Frontal cortex (tissue), 4 donors: Measurements from ENCODE around the gene SGCD. TPM values are rescaled to one million over a fixed set of nuclear protein-coding genes. Genes with fewer than 3 reads are reported as not detected.

Source experiments
- DNase-seq, 2 donors: peaks; one replicate each; pipeline ENCODE4 v3.0.0; 2012; ENCODE audit warnings: low spot score in 2 of 2
- FAIRE-seq: peaks from 2 replicates; lab custom pipeline; 2012; peaks lifted over from hg19 to GRCh38; lab: Jason Lieb, UNC
- total RNA-seq: library from RNA; depleted of rRNA; stranded (reverse); fragments of >200 nt; gene quantifications from one replicate; pipeline ENCODE4 v1.2.3, GENCODE V29; 2014
- donor health status: control.
- donor health status: control.
- donor health status: control.

The SGCD gene
- total RNA-seq, 1 donor from 2014 or later, result 3.3 TPM

GRCh38 chr5:156356238-156356637 is 29.3 kb downstream of the SGCD start:
- DNase-seq (no peak), FAIRE-seq (no peak)

DNA sequence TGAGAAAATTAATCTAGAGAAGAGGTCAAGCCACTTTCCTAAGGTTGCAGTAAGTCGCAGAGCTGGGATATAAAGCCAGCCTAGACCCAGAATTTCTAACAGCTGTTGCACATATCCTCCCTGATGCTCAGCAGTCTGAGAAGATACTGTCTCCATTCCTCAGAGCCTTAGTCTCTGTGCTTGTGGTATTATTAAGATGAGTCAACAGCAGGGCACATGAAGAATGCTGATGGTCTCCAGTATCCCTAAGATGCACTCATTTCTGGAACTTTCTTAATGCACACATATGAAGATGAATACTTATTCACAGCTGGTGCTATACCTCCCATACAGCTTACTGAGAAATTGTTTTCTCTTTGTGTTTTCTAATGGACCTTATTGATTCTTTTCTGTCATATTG is 32.5 kb downstream of the SGCD start:
- FAIRE-seq (no peak), DNase-seq (no peak)

- no peak for DNase-seq
- FAIRE-seq, result no peak
Observed at GRCh38 chr5:156361436-156362109, 34.6 kb downstream of the SGCD start.

- no peak for FAIRE-seq
- DNase-seq, result no peak
Observed at GRCh38 chr5:156363861-156364260, 36.9 kb downstream of the SGCD start.

DNA sequence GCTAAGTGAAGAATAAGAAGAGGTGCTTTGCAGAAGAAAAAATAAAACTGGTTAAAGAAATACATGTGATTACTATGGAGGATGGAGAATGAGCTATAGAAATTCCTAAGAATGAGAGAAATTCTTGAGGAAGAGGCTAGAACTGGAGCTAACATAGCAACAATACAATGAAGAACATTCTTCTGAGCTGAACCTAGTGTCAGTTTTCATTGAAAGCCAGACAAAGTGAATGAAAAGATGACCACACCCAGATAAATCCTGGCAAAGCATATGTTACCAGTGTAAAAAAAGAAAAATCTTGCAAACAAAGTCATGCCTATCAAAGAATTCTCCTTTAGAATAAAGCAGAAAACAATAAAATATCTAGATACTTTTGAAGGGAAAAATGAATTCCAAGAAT is 39.6 kb downstream of the SGCD start:
- DNase-seq (no peak), FAIRE-seq (no peak)

- FAIRE-seq, result no peak
- DNase-seq, result no peak
Observed at GRCh38 chr5:156367597-156367996, 40.6 kb downstream of the SGCD start.

DNA sequence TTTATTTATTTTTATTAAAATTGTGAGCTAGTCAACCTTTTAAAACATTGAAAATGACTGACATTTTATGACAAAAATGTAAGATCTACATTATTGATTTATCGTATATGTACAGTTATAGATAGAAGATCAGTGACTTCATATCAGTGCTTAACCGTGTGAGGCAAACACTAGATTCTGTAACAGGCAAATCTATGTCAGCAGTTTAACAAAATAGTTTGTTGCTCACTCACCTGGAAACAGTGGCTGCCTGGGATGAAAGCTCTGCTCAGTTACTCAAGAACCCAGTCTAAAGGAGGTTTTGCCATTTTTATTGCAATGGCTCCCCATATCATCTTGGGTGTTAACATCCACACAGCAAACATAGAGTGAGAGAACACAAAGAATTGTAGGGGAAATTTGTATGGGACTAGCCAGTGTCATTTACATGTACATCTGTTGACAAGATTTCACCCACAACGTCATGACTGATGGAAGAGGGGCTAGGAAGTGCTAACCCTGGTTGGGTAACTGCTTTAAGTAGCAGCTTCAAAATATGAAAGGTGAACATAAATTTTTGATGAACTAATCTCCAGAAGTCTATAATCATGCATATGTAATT is 49.0 kb downstream of the SGCD start:
- DNase-seq, result no peak
- no peak for FAIRE-seq

DNA sequence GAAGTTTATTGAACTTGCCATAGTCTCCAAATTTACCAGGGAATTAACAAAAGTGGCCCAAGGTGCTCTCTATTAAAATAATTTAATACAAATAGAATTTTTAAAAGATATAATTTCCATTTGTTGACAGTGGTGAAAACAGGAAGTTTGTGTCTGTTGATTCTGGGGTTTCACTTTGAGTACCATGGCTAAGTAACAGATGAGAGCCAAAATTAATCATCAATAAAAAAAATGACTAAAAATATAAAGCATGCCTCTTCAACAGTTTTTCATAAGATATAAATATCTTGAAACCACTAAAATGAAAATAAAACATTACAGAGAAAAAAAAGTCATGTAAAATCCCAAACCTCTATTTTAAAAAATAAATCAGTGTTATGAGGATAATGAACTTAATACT is 49.8 kb downstream of the SGCD start:
- FAIRE-seq (peak; percentile 66), DNase-seq (no peak)

- DNase-seq, result no peak
- FAIRE-seq, result no peak
Observed at GRCh38 chr5:156378159-156378558, 51.2 kb downstream of the SGCD start.

DNA sequence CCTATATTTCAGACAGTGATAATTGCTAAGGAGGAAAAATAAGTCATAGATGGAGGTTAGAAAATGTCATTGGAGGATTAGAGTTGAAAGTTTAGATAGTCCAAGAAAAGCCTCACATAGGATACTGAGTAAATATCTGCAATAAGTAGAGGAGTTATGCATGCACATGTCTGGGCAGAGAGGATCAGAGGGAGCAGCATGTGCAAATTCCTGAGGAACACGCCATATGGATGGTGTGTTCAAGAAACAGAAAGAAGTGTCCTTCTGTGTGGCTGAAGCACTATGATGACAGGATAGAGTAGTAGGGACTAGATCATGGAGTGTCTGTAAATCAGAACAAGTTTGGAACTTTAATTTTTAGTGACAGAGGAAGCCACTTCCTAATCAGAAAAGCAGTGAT is 52.2 kb downstream of the SGCD start:
- FAIRE-seq, result no peak
- DNase-seq, result no peak

- DNase-seq, result no peak
- FAIRE-seq, result no peak
Observed at GRCh38 chr5:156380848-156381247, 53.9 kb downstream of the SGCD start.

GRCh38 chr5:156383510-156384265 is 56.7 kb downstream of the SGCD start:
- no peak for DNase-seq
- no peak for FAIRE-seq

DNA sequence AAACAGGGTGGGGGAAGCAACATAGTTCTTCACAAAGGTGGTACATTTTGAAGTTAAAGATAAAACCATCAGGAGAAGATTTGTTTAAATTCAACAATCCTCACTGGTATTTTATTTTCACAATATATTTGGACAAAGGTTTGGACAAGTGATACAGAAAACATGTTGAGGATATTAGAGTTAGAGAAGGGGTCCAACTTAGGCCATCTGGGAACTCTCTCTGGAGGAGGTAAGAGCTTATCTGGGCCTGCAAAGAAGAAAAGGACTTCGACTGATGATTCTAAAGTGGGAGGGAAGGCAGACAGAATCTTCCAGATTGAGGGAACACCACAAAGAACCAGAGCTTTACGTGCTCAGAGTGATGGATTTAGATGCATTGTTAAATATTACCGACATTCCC is 58.5 kb downstream of the SGCD start:
- DNase-seq (no peak), FAIRE-seq (no peak)

DNA sequence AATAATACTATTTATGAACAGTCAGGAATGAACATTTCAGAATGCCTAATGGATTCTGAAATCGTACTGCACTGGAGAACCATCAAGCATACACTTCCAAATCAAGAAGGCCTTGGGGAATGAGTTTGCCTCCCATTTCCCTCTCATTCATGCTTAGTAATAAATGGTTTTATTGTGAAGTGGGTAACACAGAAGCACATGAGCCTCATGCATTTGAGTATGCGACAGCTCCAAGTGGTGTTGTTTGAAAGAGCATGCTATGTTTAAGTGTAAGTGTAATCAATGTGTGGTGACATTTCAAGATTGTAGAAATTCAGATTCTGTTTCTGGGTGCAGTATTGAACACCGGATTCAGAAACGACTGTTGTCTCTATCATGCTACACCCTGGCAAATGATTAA is 60.0 kb downstream of the SGCD start:
- FAIRE-seq (no peak), DNase-seq (no peak)

- DNase-seq (no peak), FAIRE-seq (no peak)
Observed at GRCh38 chr5:156387391-156387790, 60.4 kb downstream of the SGCD start.

- no peak for FAIRE-seq
- no peak for DNase-seq
Observed at GRCh38 chr5:156388233-156388632, 61.3 kb downstream of the SGCD start.

DNA sequence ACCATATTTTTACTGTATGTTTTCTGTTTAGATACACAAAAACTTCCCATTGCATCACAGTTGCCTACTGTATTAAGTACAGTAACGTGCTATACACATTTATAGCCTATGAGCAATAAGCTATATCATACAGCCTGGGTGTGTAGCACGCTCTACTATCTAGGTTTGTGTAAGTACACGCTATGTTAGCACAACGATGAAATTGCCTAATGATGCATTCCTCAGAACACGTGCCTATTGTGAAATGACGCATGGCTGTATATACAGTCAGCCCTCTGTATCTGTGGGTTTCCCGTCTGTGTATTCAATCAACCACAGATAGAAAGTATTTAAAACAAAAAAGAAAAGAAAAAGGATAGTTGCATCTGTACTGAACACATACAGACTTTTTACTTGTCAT is 64.2 kb downstream of the SGCD start:
- FAIRE-seq (no peak), DNase-seq (no peak)

DNA sequence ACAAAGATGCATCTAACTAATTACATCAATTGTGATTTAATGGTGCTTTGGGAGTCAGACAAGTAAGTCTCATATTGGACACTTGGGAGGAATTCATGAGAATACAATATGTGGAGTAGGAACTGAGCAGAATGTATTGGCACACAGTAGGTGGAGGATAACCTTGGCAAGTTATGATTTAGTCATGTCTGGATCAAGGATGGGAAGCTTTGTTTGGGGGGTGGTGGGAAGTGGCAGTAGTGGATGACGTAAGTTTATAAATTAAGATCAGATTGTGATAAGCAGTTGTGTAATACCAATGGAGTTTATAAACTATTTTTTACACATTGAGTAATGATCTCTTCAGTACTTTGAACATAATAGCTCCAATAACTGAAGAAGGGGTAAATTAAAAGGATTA is 67.0 kb downstream of the SGCD start:
- DNase-seq (no peak), FAIRE-seq (no peak)

DNA sequence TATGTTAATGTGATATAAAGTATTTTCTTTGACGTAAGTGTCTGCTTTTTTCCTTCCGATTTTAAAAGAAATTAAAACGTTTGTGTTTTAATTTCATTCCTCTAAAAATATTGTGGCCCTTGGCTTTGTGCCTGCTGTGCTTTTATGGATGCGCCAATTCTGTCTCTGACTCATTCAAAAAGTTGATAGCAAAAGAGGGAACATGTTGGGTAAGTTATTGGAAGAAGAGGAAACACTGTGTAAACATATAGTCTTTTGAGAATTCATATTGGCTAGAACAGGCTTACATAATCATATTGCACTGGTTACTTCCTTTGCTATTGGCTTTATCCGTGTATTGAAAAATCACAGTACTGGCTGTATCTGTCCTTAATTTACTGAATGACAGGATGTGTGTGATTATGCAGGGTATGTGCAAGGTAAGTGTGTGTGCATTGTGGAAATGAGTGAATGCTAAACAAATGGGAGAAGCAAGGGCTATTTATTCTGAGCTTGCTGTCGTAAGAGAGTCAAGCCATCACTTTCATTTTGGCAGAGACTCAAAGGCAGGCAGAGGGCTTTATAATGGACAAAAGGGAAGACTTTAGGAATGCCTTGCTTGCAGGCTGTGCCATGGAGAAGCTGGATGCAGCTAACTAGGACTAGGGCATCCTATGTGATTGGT is 67.8 kb downstream of the SGCD start:
- no peak for DNase-seq
- no peak for FAIRE-seq

GRCh38 chr5:156395306-156395675 is 68.3 kb downstream of the SGCD start:
- no peak for DNase-seq
- FAIRE-seq, result no peak
